ENCODE results near the gene HLA-DRB1.

Gene HLA-DRB1

GRCh38 chr6:32627249-32627648, 37.6 kb upstream of the HLA-DRB1 start:
- Histone ChIP-seq H4K20me1 (ENCODE audit: low read depth, low read length) (no peaks in the 10 kb centered on the region), H3K9me2 (replicated peaks; ENCODE audit: insufficient read depth, low read length) (no peaks in the 10 kb centered on the region), H3K79me2 (ENCODE audit: insufficient read depth, low read length) (no peaks in the 10 kb centered on the region), H3K9me3 (ENCODE audit: insufficient read depth, low read length) (no peaks in the 10 kb centered on the region), H3K27me3 (ENCODE audit: low read length) (no peaks in the 10 kb centered on the region), H2AFZ (ENCODE audit: low read depth, low read length, severe bottlenecking) (no peak overlapping the region), H3K27ac (ENCODE audit: low read depth, low read length) (peak overlapping the region; percentile 59), H3K9ac (ENCODE audit: low read length) (peak overlapping the region; percentile 19; the same call in 1 of the 2 replicates), H3F3A (ENCODE audit: insufficient read depth) (peaks cover 33% of the 10 kb centered on the region), H3K4me3 (ENCODE audit: insufficient read depth, low read length, poor library complexity, severe bottlenecking) (no peak overlapping the region), H3K36me3 (ENCODE audit: low read length) (no peaks in the 10 kb centered on the region), H3K4me2 (ENCODE audit: low read depth, low read length, poor library complexity, severe bottlenecking) (peak overlapping the region; percentile 50)
- TF ChIP-seq CTCF (IDR thresholded peaks at IDR 0.05; ENCODE audit: insufficient read depth, low read length, poor library complexity, severe bottlenecking) (no peak), EZH2phosphoT487 (conservative IDR thresholded peaks at IDR 0.05; ENCODE audit: low read length) (no peak)

DNA sequence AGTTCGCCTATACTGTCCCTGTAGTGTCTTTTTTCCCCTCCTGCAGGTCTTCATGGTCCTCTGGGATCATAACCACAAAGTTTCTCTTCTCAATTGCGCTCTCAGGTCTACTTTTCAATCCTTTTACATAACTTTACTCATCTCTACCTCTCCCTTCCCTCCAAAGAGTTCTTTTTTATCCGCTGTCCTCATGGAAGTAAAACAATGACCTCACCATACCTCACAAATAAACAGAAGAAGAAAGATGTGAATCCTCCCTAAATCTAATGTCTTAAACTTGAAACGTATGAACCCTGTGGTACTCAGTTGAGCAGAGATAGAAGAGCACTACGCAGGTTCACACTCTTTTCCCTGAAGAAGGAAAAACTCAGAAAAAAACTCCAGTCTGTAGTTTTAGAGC, 35.5 kb upstream of the HLA-DRB1 start:
- peak overlapping the region; percentile 13 for H3K4me3 ChIP-seq (ENCODE audit: insufficient read depth, low read length, poor library complexity, severe bottlenecking)
- H3K27me3 ChIP-seq (ENCODE audit: low read length) = no peaks in the 10 kb centered on the region
- TF ChIP-seq EZH2phosphoT487 (conservative IDR thresholded peaks at IDR 0.05; ENCODE audit: low read length) (no peak), CTCF (IDR thresholded peaks at IDR 0.05; ENCODE audit: insufficient read depth, low read length, poor library complexity, severe bottlenecking) (no peak)
- no peaks in the 10 kb centered on the region for H3K36me3 ChIP-seq (ENCODE audit: low read length)
- H3K9ac ChIP-seq (ENCODE audit: low read length) = peak overlapping the region; percentile 42
- H3K4me2 ChIP-seq (ENCODE audit: low read depth, low read length, poor library complexity, severe bottlenecking) = peak overlapping the region; percentile 83
- no peaks in the 10 kb centered on the region for H3K9me3 ChIP-seq (ENCODE audit: insufficient read depth, low read length)
- H3K9me2 ChIP-seq (replicated peaks; ENCODE audit: insufficient read depth, low read length) = no peaks in the 10 kb centered on the region
- no peaks in the 10 kb centered on the region for H4K20me1 ChIP-seq (ENCODE audit: low read depth, low read length)
- H2AFZ ChIP-seq (ENCODE audit: low read depth, low read length, severe bottlenecking) = peak overlapping the region; percentile 6
- H3K27ac ChIP-seq (ENCODE audit: low read depth, low read length) = peak overlapping the region; percentile 96
- H3F3A ChIP-seq (ENCODE audit: insufficient read depth) = peaks cover 37% of the 10 kb centered on the region
- no peaks in the 10 kb centered on the region for H3K79me2 ChIP-seq (ENCODE audit: insufficient read depth, low read length)

GRCh38 chr6:32624565-32624964, 34.9 kb upstream of the HLA-DRB1 start:
- H4K20me1 ChIP-seq (ENCODE audit: low read depth, low read length) = no peaks in the 10 kb centered on the region
- H3K79me2 ChIP-seq (ENCODE audit: insufficient read depth, low read length) = no peaks in the 10 kb centered on the region
- no peaks in the 10 kb centered on the region for H3K36me3 ChIP-seq (ENCODE audit: low read length)
- no peak overlapping the region for H2AFZ ChIP-seq (ENCODE audit: low read depth, low read length, severe bottlenecking)
- peaks cover 37% of the 10 kb centered on the region for H3F3A ChIP-seq (ENCODE audit: insufficient read depth)
- H3K27me3 ChIP-seq (ENCODE audit: low read length) = no peaks in the 10 kb centered on the region
- H3K9me2 ChIP-seq (replicated peaks; ENCODE audit: insufficient read depth, low read length) = no peaks in the 10 kb centered on the region
- TF ChIP-seq CTCF (IDR thresholded peaks at IDR 0.05; ENCODE audit: insufficient read depth, low read length, poor library complexity, severe bottlenecking) = no peak
- TF ChIP-seq EZH2phosphoT487 (conservative IDR thresholded peaks at IDR 0.05; ENCODE audit: low read length) = no peak
- H3K4me2 ChIP-seq (ENCODE audit: low read depth, low read length, poor library complexity, severe bottlenecking) = peak overlapping the region; percentile 83
- peak overlapping the region; percentile 96 for H3K27ac ChIP-seq (ENCODE audit: low read depth, low read length)
- H3K9me3 ChIP-seq (ENCODE audit: insufficient read depth, low read length) = no peaks in the 10 kb centered on the region
- H3K4me3 ChIP-seq (ENCODE audit: insufficient read depth, low read length, poor library complexity, severe bottlenecking) = peak overlapping the region; percentile 6
- H3K9ac ChIP-seq (ENCODE audit: low read length) = peak overlapping the region; percentile 42; the same call in 1 of the 2 replicates
